Activated T-helper 1 cell treated with Interleukin-2 at 50 U/mL for 16 hours (primary cell): Measurements from ENCODE around the gene RHD.
"Not testable (repeated sequence)": the region's sequence is repeated elsewhere in the genome, so short reads cannot be mapped to it uniquely, and the experiment has no call there.

Experiments used
- DNase-seq: peaks from one replicate; pipeline ENCODE4 v3.0.0-alpha.2; 2020; ENCODE audit warnings: low read depth

Gene RHD

DNA sequence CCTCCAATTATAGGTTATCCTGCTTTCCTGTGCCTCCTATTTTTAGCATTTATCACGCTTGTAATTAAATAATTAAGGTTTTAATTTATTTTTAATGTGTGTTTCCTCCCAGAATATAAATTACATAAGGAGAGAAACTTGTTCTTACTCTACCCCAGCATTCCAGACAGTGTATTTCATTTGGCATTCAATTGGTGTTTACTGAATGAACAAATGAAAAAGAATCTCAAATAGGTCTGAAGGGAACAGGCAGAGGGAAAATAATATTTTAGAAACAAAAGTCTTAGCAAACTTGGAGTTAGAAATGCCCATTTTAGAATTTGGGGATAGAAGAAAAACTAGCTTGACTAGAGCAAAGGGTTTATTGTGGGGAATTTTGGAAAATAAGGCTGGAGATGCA lies 15.1 kb upstream of the RHD start:
- DNase-seq, result no peak

DNA sequence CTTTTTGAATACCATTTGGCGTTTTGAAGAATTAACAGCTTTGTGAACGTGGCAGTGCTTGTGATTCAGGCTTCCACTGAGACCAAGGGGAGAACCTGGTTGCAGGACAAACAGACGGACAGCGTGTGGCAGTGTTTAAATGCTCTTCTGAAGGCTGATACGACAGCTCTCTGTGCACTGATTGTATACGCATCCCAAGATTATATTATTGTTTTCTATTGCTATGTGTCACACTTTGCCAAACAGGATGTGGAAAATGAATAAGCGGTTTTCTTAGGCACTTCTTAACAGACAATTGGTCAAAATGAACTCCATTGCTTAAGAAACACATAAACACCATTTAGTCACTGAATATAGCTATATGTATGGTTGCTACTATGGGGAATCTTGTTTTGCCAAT lies 12.5 kb upstream of the RHD start:
- not testable (repeated sequence) for DNase-seq

DNA sequence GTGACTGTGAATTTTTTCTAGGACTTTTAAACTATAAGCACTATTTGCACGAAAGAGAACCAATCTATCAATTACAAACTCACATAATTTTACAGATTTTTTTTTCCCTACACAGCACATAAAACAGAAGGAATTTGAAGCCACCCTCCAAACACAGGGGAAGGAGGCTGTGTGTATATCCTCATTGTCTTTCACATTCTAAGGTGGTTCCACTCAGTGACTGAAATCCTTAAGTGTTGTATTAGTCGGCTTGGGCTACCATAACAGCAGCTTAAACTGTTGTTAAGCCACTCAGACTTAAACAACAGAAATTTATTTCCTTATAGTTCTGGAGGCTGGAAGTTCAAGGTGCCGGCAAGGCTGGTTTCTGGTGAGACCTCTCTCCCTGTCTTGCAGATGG lies 12.0 kb upstream of the RHD start:
- DNase-seq, result not testable (repeated sequence)

DNA sequence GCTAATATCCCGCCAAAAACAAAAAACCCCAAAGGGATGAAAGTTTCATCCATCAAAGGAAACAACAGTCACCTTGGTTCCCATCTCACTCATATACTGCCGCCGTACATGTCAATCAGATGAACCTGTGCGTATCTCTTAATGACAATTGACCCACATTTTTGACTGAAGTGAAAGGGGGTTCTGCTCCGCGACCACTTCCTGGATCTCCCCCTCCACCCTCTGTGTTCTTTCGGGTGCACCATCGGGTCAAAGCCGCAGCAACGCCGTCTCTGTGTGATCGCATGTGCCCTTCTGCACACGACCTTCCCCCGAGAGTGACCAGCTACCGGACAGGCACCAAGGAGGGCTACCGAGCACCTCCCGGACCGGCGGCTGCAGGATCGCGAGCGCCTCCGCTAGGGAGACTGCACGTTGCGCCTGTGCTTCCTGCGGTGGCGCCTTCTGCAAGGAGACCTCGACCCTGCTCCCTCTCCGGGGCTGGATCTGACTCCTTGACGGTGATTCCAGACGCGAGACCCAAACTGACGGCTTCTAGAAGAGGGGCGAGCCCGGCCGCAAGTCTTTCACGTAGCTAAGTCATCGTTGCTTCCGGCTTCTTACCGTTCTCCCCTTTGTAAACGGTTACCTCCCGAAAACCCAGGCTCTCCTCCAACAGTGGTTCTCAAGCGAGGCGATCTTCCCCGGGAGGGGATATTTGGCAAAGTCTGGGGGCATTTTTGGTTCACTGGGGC lies 5.6 kb upstream of the RHD start:
- not testable (repeated sequence) for DNase-seq

DNA sequence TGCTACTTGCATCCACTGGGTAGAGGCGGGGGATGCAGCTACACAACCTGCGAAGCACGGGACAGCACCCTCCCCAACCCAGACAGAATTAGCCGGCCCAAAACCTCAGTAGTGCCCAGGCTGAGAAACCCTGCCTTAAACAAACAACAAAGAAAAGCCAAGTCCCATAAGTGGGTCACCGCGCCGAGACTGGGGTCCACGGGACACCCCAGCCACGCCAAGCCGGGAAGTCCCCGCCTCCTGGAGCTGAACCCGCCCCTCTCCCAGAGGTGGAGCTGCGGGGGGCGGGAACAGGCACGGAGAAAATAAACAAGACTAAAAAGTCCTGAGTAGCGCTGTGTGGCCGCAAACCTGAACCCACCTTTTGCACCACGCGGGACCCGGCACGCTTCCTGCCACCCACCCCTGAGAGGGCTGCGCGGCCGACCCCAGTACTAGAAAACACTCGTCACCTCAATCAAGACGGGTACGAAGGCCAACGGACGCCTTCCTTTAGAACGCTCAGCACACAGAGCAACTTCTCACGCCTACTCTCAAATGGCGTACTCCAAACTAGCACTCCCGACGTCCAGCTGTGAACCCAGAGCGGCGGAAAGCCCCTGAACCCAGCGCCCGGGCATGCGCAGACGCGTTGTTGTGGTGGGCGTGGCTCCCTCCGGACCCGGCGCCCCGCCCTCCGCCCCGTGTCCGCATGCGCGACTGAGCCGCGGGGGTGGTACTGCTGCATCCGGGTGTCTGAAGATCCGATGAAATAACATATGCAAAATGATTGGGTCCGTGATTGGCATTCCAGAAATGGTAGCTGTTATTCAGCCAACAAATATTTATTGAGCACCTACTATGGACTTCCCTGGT lies 4.8 kb upstream of the RHD start:
- peak; percentile 88 for DNase-seq

DNA sequence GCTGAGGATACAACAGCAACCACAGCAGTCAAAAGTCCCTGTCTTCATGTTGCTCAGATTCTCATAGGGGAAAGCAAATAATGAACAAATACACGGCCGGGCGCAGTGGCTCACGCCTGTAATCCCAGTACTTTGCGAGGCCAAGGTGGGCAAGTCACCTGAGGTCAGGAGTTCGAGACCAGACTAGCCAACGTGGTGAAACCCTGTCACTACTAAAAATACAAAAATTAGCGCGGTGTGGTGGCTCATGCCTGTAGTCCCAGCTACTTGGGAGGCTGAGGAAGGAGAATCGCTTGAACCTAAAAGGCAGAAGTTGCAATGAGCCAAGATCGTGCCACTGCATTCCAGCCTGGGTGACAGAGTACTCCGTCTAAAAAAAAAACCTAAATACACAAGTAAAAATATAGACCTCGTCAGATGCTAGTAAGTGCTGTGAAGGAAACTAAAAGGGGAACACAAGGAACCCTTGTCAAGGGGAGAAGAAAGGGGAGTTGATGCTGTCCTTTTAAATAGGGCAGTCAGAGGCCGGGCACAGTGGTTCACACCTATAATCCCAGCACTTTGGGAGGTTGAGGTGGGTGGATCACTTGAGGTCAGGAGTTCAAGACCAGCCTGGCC lies 4.1 kb upstream of the RHD start:
- not testable (repeated sequence) for DNase-seq

DNA sequence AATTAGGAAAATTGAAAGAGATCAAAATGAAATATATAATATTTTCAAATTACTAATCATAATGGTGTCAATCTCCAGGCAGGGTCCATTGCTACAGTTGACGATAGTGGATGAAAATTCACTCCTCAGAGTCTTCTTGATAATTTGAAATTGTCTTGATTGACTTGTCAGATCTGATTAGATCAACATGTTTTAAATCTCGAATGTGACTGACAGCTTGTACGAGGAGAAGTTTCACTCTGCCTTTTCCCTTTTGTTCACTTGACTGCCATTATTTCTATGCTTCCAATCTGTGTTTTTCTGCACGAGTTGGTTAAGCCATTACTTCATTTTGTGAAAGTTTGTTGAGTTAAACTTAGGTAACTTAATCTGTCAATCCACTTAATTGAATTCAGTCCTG lies 3.3 kb downstream of the RHD start:
- not testable (repeated sequence) for DNase-seq

DNA sequence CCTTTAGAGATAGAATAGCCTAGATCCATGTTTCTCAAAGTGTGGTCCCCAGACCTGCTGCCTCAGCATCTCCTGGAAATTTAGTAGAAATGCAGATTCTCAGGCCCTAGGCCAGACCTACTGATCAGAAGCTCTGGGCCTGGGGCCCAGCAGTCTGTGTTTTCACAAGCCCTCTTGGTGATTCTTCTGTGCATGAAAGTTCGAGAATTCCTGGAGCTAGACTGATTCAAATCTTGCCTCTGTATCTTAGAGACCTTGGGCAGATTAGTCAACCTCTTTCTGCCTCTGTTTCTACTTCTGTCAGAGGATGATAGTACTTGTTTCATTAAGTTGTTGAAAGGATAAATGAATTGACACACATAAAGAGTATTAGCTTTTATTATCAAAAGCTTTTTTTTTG lies 5.0 kb downstream of the RHD start:
- DNase-seq, result not testable (repeated sequence)

DNA sequence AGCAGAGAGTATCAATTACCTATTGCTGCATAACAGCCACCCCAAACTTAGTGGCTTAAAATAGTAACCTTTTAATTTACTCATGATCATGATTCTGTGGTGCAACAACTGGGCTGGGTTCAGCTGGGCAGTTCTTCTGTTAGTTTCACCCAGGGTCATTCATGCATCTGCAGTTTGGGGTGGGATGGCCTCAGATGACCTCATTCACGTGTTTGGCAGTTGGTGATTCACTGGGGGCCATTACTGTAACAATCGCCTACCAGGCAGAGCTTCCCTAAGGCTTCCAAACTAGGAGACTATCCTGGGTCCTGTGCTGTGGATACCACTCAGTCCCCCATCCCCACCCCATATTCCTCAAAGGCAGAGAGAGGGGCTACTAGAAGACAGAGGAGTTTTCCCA lies 6.0 kb downstream of the RHD start:
- DNase-seq, result not testable (repeated sequence)

DNA sequence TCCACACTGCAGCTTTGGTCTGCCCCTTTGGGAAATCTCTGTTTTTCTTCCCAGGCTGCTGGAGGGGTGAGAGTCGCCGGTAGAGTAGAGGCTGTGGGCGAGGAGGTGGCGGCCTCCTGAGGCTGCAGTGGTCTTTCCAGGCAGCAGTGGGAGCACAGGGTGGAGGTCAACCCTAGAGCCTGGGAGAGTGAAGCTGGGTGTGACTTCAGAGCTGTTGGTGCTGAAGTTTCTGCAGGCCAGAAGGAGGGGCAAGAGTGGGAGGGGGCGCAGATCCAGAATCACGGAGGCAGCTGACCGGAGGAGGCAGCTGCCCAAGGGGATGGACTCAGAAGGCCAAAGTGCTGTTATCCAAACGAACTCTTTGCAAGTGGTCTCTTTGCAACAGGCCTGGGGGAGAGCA lies 6.5 kb downstream of the RHD start:
- not testable (repeated sequence) for DNase-seq

DNA sequence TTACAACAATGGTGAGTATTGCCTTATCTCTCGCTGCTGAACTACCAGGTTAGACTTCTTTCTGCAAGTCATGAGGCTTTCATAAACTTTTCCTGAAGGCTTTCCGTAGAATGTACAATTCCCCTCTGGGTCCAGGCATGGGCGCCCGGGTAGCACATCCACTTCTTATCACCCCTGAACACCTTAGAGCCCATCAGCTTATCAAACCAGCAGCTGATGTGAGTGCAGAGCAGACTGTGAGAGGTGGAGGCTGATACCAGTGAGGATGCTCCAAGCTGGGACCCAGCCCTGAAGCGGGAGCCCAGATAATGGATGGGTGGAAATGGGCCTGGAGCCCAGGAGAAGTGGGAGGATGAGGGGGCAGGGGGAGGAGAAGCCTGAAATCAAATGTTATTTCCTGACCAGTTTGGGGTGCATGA lies 7.4 kb downstream of the RHD start:
- not testable (repeated sequence) for DNase-seq

DNA sequence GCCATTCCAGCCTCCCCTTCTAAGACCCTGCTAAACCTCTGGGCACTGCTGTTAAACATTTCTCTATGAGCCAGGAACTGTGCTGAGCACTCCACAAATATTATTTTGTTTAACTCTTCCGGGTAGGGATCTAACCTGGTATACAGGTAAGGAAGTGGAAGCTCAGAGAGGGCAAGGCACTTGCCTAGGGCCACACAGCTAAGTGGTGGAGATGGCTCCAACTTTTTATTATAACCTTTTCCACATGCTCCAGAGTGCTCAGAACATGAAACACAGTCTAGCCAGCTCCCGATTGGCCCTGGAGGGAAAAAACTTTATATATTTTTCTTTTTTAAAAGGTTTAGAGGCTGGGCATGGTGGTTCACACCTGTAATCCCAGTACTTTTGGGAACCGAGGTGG lies 13.6 kb downstream of the RHD start:
- not testable (repeated sequence) for DNase-seq

DNA sequence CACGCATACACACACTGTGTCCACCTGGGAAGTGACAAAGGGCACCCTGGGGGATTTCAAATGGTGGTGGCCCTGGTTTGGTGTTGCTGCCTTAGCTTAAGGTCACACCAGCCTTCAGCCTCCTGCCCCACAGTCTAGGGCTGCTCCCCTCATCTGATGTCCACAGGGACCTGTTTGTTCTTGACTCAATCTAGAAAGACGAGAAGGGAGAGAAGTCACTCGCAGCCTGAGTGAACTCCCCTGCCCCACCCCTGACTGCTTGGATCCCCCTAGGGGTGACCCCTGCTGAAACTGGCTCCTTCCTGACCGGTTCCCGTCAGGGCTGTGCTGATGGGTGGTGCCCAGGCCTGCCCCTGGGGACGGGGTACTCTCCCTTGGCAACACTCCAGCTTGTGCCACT lies 14.9 kb downstream of the RHD start:
- DNase-seq, result not testable (repeated sequence)

DNA sequence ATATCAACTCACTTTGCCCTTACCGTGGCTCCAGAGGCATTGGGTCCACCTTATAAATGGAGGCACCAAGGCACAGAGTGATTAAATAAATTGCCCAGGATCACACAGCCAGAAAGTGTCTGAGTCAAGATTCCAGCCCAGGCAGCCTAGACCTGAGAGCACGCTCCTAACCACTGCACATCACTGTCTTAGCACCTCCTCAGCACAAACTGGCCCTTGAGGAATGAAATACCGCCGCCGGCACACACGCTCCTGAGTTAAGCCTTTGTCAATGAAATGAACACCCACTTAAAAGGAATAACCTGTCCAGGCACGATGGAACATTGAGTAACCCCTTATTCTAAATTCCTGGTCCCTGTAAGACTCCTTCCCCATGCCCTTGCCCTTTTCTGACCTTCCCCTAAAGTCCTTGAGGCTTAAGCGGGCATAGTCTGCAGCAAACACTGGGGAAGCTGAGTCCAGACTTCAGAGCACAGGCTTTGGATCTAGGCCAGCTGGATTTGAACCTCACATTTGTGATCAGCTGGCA lies 16.3 kb downstream of the RHD start:
- DNase-seq, result not testable (repeated sequence)

DNA sequence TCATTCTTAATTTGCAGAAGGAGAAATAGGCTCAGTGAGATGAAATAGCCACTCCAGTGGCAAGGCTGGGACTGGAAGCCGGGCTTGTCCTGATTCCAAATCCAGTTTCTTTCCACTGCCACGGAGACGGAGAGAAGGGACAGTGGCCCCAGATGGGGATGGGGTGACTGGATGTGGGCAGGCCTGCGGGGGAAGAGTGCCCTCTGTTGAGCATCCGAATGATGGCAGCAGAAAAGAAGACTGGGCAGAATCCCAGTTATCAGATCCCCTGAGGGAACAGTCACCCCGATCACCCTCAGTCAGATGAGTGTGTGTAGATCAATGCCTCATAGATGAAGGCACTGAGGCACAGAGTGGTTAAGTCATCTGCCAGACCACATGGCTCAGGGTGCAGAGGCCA lies 17.7 kb downstream of the RHD start:
- DNase-seq, result not testable (repeated sequence)

DNA sequence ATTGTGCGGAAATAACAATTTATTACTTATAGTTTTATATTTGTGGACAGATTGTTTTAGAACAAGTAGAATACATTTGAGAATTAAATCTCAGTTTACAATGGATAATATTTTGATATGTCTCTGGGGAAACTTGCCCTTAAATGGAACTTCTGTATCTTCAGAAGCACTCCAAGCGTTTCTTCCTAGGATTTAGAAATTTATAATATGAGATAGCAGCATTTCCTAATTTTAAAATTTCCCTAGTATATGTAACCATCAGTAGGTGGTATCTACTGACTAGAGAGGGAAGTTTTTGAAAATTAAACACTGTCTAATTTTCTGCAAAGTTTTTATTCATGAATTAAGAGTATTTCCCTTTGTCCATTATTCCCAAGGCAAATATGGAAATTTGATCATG lies 21.1 kb downstream of the RHD start:
- not testable (repeated sequence) for DNase-seq

DNA sequence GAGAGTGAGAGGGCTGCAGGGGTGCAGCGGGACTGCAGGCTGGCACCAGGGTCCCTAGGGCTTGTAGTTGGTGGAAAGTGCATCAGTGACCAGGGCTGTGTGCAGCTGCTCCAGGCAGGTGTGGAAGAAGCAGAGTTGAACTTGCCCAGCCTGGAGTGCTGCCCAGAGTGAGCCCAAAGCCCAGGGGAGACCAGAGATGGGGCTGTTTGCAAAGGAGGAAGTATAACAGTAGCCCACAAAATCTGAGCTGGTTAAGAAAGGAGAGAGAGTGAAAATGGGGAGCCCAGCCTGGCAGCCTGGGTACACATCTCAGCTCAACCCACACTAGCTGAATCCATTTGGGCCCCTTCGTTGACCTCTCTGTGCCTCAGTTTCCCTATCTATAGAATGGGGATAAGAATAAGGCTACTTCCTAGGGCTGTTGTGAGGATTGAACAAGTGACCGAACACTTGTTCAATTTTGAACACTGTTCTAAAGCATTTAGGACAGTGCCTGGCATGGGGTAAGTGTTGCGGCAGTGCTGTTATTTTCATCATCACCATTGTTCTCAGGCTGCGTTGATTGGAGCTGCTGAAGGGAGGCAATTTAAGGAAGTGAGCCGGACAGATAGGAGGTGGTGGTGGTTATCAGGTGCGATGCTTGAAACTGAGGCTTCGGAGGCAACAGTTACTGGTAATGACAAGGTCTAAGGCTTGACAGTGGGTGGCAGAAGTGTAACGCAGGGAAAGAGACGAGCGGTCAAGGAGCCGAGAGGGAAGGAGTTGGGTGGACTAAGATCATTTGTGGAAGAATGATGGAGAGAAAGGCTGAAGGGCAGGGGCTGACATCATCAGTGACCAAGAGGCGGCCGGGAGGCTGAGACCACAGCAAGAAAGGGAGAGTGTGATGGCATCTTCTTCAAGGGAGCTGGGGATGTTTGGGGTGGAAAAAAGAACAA lies 22.8 kb downstream of the RHD start:
- not testable (repeated sequence) for DNase-seq

DNA sequence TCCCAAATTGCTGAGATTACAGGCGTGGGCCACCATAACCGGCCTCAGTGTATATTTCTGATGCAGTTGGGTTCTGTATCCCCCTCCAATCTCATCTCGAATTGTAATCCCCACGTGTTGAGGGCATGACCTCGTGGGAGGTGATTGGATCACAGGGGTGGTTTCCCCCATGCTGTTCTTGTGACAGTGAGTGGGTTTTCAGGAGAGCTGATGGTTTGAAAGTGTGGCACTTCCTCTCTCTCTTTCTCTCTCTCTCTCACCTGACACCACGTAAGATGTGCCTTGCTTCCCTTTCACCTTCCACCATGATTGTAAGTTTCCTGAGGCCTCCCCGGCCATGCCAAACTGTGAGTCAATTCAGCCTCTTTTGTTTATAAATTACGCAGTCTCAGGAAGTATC lies 24.2 kb downstream of the RHD start:
- DNase-seq, result not testable (repeated sequence)

DNA sequence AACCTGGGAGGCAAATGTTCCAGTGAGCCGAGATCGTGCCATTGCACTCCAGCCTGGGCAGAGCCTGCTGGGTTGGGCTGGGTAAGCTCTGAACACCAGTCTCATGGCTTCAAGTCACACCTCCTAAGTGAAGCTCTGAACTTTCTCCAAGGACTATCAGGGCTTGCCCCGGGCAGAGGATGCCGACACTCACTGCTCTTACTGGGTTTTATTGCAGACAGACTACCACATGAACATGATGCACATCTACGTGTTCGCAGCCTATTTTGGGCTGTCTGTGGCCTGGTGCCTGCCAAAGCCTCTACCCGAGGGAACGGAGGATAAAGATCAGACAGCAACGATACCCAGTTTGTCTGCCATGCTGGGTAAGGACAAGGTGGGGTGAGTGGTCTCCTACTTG lies 28.4 kb downstream of the RHD start:
- not testable (repeated sequence) for DNase-seq

DNA sequence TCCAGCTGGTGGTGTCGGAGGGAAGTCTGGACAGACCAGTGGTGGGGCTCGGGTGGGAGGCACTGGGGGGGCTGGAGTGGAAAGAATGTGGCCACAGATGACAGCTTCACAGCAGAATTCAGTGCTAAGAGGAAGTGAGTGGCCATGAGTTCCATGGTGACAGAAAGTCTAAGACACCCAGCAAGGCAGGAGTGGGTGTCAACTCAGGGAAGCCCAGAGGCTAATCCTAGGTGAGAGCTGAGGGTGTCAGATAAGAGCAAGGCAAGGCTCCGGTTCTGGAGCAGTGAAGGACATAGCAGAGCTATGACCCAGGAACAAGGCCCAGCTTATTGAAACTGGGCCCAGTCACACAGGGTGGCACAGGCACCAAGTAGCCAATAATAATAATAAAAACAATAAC lies 30.0 kb downstream of the RHD start:
- not testable (repeated sequence) for DNase-seq

DNA sequence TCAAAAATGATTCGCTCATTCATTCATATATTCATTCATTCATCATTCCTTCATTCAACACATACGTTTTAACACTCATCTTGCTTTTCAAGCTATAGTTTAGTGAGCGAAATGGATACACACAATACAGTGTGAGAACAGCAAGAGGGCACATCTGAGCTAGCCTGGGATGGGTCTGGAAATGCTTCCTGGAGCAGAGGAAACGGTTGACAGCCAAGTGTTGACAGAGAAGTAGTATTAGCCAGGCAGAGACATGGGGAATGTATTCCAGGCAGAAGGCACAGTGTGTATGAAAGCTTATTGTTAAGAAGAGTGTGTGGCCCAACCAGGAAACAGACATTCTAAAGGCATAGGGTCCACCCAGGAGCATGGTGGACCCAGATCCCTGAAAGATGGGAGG lies 32.6 kb downstream of the RHD start:
- DNase-seq, result not testable (repeated sequence)
